ENCODE results near the gene ASAP2. TPM values are rescaled to one million over a fixed set of nuclear protein-coding genes. Genes with fewer than 3 reads are reported as not detected.

The ASAP2 gene
- total RNA-seq, 1 donor from 2014 or later: 24.3 TPM

DNA sequence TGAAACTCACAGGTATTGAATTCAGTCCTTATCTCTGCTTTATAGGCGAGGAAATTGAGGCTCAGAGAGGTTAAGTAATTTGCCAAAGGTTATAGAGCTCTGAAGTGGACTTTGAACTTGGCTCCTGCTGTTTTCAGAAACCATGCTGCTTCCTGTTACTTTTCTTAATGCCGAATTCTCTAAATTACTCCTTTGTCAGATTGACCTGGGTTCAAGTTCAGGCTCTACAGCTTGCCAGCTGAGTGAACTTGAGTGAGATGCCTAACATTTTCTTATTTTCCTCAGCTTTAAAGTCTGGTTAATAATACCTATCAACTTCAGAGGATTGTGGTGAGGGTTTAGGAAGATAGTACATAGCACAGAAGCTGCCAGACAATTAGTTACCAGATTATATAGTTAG lies 3.4 kb downstream of the ASAP2 start:
- H3K27ac ChIP-seq: no peak overlapping the region
- H3K4me3 ChIP-seq: no peak overlapping the region
- ATAC-seq (no peak), DNase-seq (no peak)
- TF ChIP-seq, protein P1, sequence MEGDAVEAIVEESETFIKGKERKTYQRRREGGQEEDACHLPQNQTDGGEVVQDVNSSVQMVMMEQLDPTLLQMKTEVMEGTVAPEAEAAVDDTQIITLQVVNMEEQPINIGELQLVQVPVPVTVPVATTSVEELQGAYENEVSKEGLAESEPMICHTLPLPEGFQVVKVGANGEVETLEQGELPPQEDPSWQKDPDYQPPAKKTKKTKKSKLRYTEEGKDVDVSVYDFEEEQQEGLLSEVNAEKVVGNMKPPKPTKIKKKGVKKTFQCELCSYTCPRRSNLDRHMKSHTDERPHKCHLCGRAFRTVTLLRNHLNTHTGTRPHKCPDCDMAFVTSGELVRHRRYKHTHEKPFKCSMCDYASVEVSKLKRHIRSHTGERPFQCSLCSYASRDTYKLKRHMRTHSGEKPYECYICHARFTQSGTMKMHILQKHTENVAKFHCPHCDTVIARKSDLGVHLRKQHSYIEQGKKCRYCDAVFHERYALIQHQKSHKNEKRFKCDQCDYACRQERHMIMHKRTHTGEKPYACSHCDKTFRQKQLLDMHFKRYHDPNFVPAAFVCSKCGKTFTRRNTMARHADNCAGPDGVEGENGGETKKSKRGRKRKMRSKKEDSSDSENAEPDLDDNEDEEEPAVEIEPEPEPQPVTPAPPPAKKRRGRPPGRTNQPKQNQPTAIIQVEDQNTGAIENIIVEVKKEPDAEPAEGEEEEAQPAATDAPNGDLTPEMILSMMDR (IDR thresholded peaks at IDR 0.05): no peak
- intact Hi-C loops (cut with DNase I): no loop called here
- H3K4me1 ChIP-seq: peaks cover 58% of the 10 kb centered on the region
- H3K9me3 ChIP-seq: no peaks in the 10 kb centered on the region
- H3K27me3 ChIP-seq (ENCODE audit: low read depth): peaks cover 17% of the 10 kb centered on the region
- H3K36me3 ChIP-seq: no peaks in the 10 kb centered on the region

- intact Hi-C loops (cut with DNase I): no loop called here
- no peak overlapping the region for H3K4me3 ChIP-seq
- ATAC-seq (no peak), DNase-seq (no peak)
- TF ChIP-seq, protein P1 (IDR thresholded peaks at IDR 0.05): no peak
- H3K27me3 ChIP-seq (ENCODE audit: low read depth): peaks cover 17% of the 10 kb centered on the region
- no peaks in the 10 kb centered on the region for H3K9me3 ChIP-seq
- no peaks in the 10 kb centered on the region for H3K36me3 ChIP-seq
- peaks cover 51% of the 10 kb centered on the region for H3K4me1 ChIP-seq
- H3K27ac ChIP-seq: no peak overlapping the region
These were observed 4.9 kb downstream of the ASAP2 start for GRCh38 chr2:9211496-9211895.

DNA sequence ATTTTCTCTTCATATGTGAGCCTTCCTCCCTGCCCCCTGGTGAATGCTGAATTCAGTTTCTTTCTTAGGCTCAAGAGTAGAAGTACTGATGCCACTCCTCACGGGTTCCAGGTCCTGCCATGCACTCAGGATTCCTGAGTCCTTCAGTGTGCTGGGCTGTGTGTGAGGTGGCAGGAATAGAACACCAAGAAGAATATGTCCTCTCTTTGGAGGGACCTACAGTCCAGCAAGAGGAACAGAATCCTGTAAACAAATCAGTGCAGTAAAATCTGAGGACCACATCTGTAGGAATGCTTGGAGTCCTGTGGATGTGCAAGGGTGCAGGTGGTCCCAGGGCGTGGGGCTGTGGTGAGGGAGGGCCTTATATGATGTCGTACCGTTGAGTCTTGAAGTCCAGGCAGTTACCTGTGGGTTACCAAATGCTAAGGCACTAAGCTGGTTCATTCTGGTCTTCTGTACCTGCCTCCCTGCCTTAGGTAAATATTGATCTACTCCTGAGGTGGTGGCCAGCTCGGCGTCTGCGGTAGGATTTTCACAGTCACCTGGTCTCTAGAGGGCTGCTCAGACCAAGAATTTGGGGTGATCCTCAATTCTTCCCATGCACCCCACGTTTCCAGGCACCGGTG lies 5.5 kb downstream of the ASAP2 start:
- Histone ChIP-seq H3K36me3 (no peaks in the 10 kb centered on the region), H3K27ac (peak overlapping the region; percentile 47), H3K4me1 (peaks cover 56% of the 10 kb centered on the region), H3K27me3 (ENCODE audit: low read depth) (peaks cover 15% of the 10 kb centered on the region), H3K9me3 (no peaks in the 10 kb centered on the region), H3K4me3 (no peak overlapping the region)
- peak; percentile 75 to 79 for ATAC-seq
- TF ChIP-seq, protein P1 (IDR thresholded peaks at IDR 0.05): no peak
- DNase-seq: no peak
- intact Hi-C loops (cut with DNase I): no loop called here

DNA sequence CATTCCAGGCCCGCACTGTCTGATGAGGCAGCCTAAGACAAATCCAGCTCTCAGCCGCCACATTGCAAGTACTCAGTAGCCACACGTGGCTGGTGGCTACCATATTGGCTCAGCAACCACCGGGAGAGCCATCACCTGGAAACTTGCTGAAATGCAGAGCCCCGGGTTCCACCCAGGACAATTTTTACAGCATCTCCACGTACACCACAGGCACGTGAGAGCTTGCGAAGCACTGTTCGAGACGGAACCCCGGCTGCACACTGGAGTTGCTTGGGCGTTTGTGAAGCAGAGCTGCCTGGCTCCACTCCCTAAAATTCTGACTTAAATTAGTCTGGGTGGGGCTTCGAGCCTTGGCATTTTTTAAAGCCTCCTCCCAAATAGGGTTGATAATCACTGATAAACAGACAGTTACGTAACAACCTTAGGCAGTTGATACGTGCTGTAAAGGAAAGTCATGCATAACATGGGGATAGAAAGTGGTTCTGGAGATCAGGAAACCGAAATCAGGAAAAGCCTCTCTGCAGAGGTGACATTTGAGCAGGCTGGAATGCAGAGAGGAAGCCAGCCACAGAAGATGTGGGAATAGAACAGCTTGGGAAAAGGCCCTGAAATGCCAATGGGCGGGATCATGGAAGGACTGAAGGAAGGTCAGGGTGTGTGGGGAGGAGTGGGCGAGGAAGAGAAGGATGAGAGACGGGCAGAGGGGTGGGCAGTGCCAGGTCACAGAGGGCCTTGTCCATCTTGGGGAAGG lies 6.2 kb downstream of the ASAP2 start:
- intact Hi-C loops (cut with DNase I): no loop called here
- peak; percentile 37 to 49 for ATAC-seq
- H3K27ac ChIP-seq: peak overlapping the region; percentile 47
- TF ChIP-seq, protein P1 (IDR thresholded peaks at IDR 0.05): no peak
- peak overlapping the region; percentile 2 for H3K4me3 ChIP-seq
- no peak for DNase-seq
- H3K9me3 ChIP-seq: no peaks in the 10 kb centered on the region
- peaks cover 8% of the 10 kb centered on the region for H3K27me3 ChIP-seq (ENCODE audit: low read depth)
- peaks cover 58% of the 10 kb centered on the region for H3K4me1 ChIP-seq
- no peaks in the 10 kb centered on the region for H3K36me3 ChIP-seq

- H3K36me3 ChIP-seq: no peaks in the 10 kb centered on the region
- H3K4me3 ChIP-seq: no peak overlapping the region
- TF ChIP-seq, protein P1 (IDR thresholded peaks at IDR 0.05): no peak
- H3K27ac ChIP-seq: peak overlapping the region; percentile 47
- H3K9me3 ChIP-seq: no peaks in the 10 kb centered on the region
- DNase-seq (no peak), ATAC-seq (no peak)
- intact Hi-C loops (cut with DNase I): no loop called here
- H3K27me3 ChIP-seq (ENCODE audit: low read depth): peaks cover 5% of the 10 kb centered on the region
- peaks cover 51% of the 10 kb centered on the region for H3K4me1 ChIP-seq
These were observed 7.0 kb downstream of the ASAP2 start for GRCh38 chr2:9213477-9214051.
